HG03025 (cell line): ENCODE measurements around the gene PTPN6.
"Not testable (repeated sequence)": the region's sequence is repeated elsewhere in the genome, so short reads cannot be mapped to it uniquely, and the experiment has no call there.

Experiments used
- ATAC-seq: cut with Tn5 transposase; IDR thresholded peaks from one replicate; pipeline ENCODE4 v1.9.1; 2021; ENCODE audit warnings: mild to moderate bottlenecking, moderate library complexity; ENCODE audit not compliant: unreplicated experiment, low FRiP score

PTPN6 gene

GRCh38 chr12:6950811-6951540 is at the start of gene PTPN6:
TSS of gene PTPN6 (plus strand) at chr12:6951356. CDS start at chr12:6951513, 157 bp downstream.
- no peak for ATAC-seq

DNA sequence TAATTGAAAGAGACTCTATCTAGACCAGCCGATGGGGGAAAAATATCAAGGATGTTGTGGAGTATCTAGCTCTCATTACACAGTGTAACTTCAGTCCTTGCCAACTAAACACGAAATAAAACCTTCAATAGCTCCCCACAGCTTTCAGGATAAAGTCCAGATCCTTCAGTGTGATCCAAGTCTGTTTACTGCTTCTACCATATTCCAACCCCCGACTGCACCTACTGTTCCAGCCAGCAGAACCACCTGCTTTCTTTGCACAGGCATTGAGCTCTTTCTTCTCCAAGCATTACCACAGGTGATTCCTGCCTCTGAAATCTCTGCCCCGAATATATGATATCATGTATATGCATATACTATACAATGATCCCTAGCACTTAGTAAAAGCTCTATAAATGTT is 48.7 kb upstream of the PTPN6 start:
- no peak for ATAC-seq

DNA sequence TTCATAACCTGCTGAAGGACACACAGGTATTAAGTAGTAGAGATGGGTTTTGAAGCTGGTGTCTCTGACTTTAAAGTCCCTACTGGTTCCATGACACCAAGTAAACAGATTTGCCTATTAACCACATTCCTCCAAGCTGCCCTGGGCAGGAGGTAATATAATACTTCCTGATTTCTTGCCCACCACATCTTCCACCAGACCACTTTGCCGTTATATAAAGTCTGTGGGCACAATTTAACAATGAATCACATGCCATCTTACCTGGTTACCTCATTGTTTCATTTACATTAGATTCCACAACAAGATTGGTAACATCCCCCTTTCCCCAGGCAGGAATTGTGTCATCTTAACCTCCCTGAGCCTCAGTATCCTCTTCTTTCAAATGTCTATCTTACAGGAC is 47.4 kb upstream of the PTPN6 start:
- no peak for ATAC-seq

DNA sequence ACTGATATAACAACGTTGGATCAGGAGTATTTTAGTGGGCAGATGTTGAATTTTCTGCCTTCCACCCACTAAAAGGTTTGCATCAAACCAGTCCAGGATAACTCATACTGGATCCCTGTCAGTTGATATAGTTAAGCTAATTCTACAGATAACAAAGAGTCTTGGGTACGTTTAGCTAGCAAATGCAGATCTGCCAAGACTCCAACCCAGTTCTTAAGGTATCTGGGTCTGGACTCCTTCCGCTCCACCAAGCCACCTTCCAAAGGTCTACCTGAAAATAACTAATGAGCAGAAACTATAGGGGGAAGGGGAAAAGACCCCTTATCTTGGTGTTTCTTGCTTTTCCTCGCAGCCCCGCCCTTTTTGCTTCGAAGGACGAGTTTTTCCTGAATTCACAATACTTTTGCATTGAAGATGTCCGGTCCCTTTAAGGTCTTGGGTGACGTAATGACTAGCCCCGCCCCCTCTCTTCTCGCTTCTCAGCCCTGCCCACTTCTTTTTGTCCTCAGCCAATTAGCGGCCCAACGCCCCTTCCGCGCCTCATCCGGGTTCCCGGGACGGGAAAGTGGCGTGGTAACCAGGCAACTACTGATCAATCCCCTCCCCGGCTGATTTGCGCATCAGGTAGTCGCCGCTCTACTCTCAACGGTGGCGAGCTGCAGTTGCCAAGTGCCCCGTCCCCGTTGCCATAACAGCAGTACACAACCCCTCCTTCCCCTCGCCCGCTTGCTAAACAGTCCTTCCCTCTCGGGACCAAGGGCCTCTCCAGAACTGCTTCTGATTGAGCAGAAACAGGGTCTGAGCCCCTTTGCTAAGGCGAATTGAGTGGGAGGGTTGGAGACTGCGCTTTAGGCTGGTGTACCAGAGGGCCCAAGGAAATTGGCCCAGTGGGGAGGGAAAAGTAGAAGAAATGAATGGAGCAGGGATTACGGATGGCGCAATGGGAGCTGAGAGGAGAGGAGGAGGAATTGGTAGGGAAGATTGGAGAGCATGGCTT is 46.6 kb upstream of the PTPN6 start, which contains the start of gene LRRC23:
LRRC23 (plus strand) TSS at position 543 of the 997 bp plus-strand sequence. CDS start 812 bp downstream, outside the sequence.
- peak; percentile 86 for ATAC-seq

DNA sequence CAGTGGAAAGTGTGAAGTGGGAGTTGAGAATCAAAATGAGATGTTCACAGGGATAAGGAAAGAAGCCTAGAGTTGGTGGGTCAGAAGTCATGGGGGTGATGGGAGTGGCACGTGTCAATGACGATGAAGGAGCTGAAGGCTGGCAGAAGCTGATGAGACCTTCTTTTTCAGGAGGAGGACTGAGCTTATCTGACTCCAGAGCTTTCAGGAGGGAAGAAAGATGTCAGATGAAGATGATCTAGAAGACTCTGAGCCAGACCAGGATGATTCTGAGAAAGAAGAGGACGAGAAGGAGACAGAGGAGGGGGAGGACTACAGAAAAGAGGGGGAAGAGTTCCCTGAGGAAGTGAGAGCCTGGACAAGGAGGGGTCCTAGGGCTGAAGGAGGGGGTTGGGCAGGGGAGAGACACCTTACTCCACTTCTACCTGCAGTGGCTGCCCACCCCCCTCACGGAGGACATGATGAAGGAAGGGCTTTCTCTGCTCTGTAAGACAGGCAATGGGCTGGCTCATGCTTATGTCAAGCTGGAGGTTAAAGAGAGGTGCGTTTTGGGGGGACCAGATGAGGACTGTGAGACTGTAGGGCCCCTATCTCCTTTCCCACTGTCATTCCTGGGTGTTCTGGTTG is 45.6 kb upstream of the PTPN6 start:
- ATAC-seq = no peak

- ATAC-seq = not testable (repeated sequence)
Observed at GRCh38 chr12:6908141-6908540, 43.0 kb upstream of the PTPN6 start.

GRCh38 chr12:6909421-6910145 is 41.6 kb upstream of the PTPN6 start:
- no peak for ATAC-seq

DNA sequence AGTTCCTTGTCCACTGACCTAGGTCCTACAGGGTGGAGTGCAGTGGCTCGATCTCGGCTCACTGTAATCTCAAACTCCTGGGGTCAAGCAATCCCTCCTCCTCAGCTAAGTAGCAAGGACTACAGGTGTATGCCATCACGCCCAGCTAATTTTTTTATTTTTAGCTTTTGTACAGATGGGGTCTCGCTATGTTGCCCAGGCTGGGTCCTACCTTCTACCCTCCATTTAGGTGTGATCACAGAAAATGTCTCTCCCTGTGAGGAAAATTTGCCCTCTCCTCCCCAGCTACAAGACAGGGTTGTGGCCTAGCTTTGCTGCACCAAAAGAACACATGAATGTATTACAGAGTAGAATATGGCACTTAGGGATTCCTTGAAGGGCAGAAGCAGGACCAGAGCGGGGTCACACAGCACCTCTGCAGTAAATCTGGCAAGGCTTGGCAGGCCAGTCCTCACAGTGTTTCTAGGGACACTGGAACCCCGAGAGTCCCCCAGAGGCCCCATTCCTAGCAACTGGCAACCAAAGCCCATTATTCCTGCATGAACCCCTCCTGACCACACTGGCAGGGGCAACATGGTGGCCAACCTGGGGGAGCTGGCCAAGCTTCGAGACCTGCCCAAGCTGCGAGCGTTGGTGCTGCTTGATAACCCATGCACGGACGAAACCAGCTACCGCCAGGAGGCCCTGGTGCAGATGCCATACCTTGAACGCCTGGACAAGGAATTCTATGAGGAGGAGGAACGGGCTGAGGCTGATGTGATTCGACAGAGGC is 38.8 kb upstream of the PTPN6 start:
- ATAC-seq = no peak

DNA sequence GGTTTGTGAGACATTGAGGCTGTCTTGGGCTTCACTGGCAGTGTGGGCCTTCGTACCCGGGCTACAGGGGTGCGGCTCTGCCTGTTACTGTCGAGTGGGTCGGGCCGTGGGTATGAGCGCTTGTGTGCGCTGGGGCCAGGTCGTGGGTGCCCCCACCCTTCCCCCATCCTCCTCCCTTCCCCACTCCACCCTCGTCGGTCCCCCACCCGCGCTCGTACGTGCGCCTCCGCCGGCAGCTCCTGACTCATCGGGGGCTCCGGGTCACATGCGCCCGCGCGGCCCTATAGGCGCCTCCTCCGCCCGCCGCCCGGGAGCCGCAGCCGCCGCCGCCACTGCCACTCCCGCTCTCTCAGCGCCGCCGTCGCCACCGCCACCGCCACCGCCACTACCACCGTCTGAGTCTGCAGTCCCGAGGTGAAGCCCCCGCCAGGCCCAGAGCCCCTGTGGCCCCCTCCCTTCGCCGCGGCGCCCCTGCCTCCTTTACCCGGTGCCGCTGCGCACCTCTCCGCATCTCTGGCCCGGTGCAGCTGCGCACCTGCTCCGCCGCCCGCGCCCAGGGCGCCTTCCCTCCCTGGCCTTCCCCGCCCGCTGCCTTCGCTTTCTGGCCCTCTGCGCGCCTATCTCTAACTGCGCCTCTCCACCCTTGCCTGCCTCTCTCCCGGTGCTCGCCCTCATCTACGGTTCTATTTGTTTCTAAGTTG is 36.8 kb upstream of the PTPN6 start, which contains the start of gene ENO2:
ENO2 (plus strand) TSS at position 335 of the 701 bp plus-strand sequence. CDS start 1,253 bp downstream, outside the sequence.
- ATAC-seq = peak; percentile 64

DNA sequence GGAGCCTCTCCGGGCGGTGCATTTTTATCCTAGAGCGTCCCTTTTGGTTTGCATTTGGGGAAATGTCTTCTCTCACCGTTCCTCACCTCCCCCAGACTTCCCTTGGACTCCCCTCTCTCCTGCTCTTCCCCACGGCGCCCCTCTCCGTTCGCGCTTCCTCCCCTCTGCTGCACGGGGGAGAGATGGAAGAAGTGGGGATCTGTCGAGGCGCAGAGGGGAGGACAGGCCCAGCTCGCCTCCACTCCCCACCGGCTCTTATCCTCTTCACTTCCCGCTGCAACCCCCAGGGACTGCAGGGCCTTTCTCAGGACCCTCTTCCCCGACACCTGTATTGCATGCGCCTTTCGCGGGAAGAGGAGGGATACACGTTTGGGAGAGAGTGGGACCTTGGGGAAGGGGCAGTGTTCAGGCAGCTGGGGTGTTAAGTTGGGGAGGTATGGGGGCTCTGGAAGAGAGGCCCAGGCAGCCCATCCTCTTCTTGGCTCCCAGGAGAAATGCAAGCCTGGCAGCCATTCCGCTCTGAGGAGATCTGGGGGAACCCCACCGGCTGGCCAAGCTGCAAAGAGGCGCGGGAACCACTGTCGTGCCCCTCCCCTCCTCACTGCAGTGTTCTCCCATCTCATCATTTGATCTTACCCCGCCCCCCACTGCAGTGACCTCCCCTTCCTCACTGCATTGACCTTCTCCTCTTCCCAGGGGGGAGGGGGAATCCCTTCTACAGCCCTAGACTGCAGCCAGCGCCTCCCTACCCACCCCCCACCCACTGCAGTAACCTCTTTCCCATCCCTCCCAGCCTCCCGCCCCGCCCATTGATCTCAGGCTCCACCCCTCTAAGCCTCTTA is 36.0 kb upstream of the PTPN6 start:
- ATAC-seq = peak; percentile 12

DNA sequence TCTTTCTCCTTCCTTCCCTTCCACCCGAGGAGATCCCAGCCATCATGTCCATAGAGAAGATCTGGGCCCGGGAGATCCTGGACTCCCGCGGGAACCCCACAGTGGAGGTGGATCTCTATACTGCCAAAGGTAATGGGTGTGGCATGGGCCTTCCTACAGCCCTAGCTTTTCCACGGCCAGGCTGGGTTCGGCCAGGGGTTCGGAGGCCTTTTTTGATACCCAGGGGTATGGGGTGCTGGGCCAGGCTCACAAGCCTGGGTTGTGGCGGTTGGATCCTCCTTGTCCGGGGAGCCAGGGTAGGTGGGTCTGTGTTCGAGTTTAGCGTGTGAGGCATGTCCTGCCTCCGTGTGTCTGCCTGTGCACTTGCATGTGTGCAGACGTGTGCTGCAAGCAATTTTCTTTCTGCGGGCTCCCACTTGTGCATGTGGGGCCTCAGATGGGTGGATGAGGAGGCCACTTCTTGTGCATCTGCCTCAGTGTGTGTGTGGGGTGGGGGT is 35.3 kb upstream of the PTPN6 start:
- no peak for ATAC-seq

DNA sequence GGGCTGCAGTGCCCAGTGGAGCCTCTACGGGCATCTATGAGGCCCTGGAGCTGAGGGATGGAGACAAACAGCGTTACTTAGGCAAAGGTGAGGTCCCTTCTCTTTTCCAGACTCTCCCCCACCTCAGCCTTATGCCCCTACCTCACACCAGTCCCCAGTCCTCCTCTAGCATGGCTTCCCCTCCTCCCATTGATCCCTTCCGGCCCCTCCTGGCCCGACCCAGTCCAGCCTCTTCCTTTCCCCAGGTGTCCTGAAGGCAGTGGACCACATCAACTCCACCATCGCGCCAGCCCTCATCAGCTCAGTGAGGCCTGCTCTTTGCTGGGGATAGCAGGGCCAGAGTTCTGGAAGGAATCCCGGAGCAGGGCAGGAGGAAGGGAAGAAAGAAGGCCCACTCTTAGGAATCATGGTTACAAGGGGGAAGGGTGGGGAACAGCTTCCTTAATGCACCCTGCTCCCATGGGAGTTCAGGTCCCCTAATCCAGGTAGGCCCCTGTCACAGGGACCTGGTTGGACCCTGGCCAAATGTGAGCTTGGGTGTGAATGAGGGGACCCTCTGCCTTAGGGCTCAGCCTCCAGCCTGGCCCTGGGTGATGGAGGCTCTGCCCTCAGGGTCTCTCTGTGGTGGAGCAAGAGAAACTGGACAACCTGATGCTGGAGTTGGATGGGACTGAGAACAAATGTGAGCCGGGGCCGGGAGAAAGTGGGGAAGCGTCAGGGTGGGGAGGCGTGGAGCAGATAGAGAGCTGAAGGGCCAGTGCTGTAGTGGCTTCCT is 34.5 kb upstream of the PTPN6 start:
- no peak for ATAC-seq

DNA sequence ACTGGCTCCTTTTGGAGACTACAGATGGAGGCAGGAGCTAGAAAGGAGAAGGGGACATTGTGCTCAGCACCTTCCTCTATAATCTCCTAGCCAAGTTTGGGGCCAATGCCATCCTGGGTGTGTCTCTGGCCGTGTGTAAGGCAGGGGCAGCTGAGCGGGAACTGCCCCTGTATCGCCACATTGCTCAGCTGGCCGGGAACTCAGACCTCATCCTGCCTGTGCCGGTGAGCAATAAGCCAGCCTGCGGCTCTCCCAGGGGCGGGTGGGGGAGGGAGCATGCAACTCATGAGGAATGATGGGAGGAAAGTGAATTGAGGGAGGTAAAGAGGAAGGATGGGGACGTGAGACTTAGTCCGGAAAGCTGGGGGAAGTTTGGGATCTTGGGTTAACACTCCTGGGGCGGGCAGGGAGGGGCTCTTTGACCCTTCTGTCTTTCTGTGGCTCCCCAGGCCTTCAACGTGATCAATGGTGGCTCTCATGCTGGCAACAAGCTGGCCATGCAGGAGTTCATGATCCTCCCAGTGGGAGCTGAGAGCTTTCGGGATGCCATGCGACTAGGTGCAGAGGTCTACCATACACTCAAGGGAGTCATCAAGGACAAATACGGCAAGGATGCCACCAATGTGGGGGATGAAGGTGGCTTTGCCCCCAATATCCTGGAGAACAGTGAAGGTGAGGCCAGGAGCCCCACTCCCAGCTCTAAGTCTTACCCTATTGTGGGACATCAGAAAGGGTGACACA is 33.5 kb upstream of the PTPN6 start:
- ATAC-seq = no peak

GRCh38 chr12:6919588-6919987 is 31.6 kb upstream of the PTPN6 start:
- no peak for ATAC-seq

DNA sequence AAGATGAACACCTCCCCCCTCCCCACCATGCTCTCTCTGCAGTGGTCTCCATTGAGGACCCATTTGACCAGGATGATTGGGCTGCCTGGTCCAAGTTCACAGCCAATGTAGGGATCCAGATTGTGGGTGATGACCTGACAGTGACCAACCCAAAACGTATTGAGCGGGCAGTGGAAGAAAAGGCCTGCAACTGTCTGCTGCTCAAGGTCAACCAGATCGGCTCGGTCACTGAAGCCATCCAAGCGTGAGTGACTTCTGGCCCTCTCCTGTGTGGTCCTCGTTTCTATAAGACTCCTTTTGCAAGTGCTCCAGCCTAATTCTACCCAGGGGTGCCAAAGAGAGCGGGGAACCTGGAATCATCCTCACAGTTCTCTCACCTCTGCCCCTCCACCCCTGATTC is 29.6 kb upstream of the PTPN6 start:
- ATAC-seq = no peak
